ENCODE data around the gene TMEM183A. TPM values are rescaled to one million over a fixed set of nuclear protein-coding genes. Genes with fewer than 3 reads are reported as not detected.

Gene TMEM183A
- total RNA-seq, 1 experiment from 2014 or later = 64.7 TPM

DNA sequence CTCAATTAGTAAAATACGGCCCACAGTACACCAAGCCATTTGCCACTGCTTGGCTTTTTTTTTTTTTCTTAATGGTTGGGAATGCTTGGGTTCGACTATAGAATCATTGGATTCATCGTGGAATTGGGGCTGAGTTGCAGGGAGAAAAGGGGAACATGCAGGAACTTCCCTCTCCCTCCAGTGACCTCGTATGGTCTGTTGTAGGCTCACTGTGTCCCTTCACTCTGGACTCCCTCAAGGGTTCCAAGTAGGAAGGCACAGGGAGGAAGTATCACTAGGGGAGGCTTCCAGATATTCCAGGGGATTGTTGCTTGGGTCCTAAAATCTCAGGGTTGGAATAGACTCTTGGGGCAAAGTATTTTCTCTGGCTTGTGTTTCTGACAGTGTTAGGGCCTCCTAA, 43.7 kb downstream of the TMEM183A start:
- DNase-seq (ENCODE audit: low read depth, low spot score) (no peak), ATAC-seq (no peak)
- Histone ChIP-seq H3K36me3 (ENCODE audit: control insufficient read depth in 1 of 2, insufficient read depth in 2 of 2, low read length in 2 of 2) (0 out of 4 replicates have a peak, but pooled peaks cover 0 to 3% of the 10 kb centered on the region in 2 experiments), H3K4me2 (ENCODE audit: low read length) (no peak overlapping the region), H4K20me1 (ENCODE audit: insufficient read depth) (no peaks in the 10 kb centered on the region), H3K27ac (ENCODE audit: low read depth, low read length) (no peak overlapping the region), H3K9me3 (ENCODE audit: control insufficient read depth in 1 of 2, insufficient read depth in 1 of 2, low read depth in 1 of 2, low read length in 2 of 2) (no peaks in the 10 kb centered on the region), H3K4me3 (replicated peaks in 1 of 2; ENCODE audit: low read depth in 1 of 2, low read length in 2 of 2) (no peak overlapping the region), H3K4me1 (ENCODE audit: control insufficient read depth in 1 of 2, insufficient read depth in 2 of 2, low read length in 2 of 2) (peaks cover 8 to 20% of the 10 kb centered on the region in 2 experiments), H2AFZ (ENCODE audit: low read depth, low read length, poor library complexity, severe bottlenecking) (no peak overlapping the region), H3K27me3 (ENCODE audit: insufficient read depth, low read length) (no peaks in the 10 kb centered on the region), H3K9ac (ENCODE audit: low read length) (no peak overlapping the region), H3K9me2 (ENCODE audit: insufficient read depth) (no peaks in the 10 kb centered on the region), H3K79me2 (ENCODE audit: insufficient read depth, low read length) (no peaks in the 10 kb centered on the region)
- intact Hi-C loops (cut with micrococcal nuclease) = no loop called here
- no TSS peak for BruUV-seq (replicated peaks)
- CTCF ChIA-PET = interaction anchor here (2.4 kb wide), 1 partner anchor 11 kb away, joined by 7 read pairs; no protein-coding TSS in a partner anchor
- RAD21 ChIA-PET (ENCODE audit: low non-redundant PET in 1 of 2, low total read pairs in 2 of 2, uncharacterized antibody in 2 of 2, unreplicated experiment in 2 of 2) = no interaction called here
- TF ChIP-seq CEBPB (IDR thresholded peaks at IDR 0.05; ENCODE audit: low read depth) = no peak
- TF ChIP-seq, protein P1, sequence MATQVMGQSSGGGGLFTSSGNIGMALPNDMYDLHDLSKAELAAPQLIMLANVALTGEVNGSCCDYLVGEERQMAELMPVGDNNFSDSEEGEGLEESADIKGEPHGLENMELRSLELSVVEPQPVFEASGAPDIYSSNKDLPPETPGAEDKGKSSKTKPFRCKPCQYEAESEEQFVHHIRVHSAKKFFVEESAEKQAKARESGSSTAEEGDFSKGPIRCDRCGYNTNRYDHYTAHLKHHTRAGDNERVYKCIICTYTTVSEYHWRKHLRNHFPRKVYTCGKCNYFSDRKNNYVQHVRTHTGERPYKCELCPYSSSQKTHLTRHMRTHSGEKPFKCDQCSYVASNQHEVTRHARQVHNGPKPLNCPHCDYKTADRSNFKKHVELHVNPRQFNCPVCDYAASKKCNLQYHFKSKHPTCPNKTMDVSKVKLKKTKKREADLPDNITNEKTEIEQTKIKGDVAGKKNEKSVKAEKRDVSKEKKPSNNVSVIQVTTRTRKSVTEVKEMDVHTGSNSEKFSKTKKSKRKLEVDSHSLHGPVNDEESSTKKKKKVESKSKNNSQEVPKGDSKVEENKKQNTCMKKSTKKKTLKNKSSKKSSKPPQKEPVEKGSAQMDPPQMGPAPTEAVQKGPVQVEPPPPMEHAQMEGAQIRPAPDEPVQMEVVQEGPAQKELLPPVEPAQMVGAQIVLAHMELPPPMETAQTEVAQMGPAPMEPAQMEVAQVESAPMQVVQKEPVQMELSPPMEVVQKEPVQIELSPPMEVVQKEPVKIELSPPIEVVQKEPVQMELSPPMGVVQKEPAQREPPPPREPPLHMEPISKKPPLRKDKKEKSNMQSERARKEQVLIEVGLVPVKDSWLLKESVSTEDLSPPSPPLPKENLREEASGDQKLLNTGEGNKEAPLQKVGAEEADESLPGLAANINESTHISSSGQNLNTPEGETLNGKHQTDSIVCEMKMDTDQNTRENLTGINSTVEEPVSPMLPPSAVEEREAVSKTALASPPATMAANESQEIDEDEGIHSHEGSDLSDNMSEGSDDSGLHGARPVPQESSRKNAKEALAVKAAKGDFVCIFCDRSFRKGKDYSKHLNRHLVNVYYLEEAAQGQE (IDR thresholded peaks at IDR 0.05; ENCODE audit: low read depth) = no peak
- POLR2A ChIA-PET = no interaction called here

DNA sequence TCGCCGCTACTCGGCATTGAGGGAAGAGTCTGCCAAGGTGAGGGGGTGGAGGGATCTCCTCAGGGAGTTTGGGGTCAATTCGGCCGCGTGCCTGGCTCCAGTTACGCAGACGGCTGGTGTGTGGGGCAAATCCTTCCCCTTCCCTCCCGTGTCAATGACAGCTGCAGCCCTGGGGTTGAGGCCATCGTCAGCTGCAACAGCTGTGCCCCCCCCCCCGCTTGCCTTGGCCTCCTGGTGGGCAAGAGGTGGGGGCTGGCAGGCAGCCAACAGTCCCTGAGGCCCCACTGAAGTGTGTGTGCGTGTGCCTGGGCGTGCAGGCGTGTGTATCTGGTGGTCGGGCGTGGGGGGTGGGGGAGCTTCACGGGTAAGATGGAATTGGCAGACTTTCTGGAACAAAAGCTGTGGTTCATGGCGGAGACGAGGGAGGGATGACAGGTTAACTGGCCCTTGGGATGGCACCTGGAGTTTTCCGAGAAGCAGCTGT, 44.7 kb downstream of the TMEM183A start:
- Histone ChIP-seq H2AFZ (ENCODE audit: low read depth, low read length, poor library complexity, severe bottlenecking) (no peak overlapping the region), H3K27me3 (ENCODE audit: insufficient read depth, low read length) (no peaks in the 10 kb centered on the region), H3K4me3 (replicated peaks in 1 of 2; ENCODE audit: low read depth in 1 of 2, low read length in 2 of 2) (no peak overlapping the region), H3K27ac (ENCODE audit: low read depth, low read length) (no peak overlapping the region), H3K4me1 (ENCODE audit: control insufficient read depth in 1 of 2, insufficient read depth in 2 of 2, low read length in 2 of 2) (peaks cover 2 to 10% of the 10 kb centered on the region in 2 experiments; a peak in 3 of 4 replicates), H3K36me3 (ENCODE audit: control insufficient read depth in 1 of 2, insufficient read depth in 2 of 2, low read length in 2 of 2) (peaks cover 0 to 8% of the 10 kb centered on the region in 2 experiments; a peak in 1 of 4 replicates), H3K79me2 (ENCODE audit: insufficient read depth, low read length) (no peaks in the 10 kb centered on the region), H3K4me2 (ENCODE audit: low read length) (no peak overlapping the region), H3K9me2 (ENCODE audit: insufficient read depth) (no peaks in the 10 kb centered on the region), H4K20me1 (ENCODE audit: insufficient read depth) (no peaks in the 10 kb centered on the region), H3K9ac (ENCODE audit: low read length) (no peak overlapping the region), H3K9me3 (ENCODE audit: control insufficient read depth in 1 of 2, insufficient read depth in 1 of 2, low read depth in 1 of 2, low read length in 2 of 2) (no peaks in the 10 kb centered on the region)
- BruUV-seq (replicated peaks) = no TSS peak
- ChIA-PET CTCF (interaction anchor here (0.6 kb wide), 1 partner anchor 13 kb away, joined by 3 read pairs; no protein-coding TSS in a partner anchor), RAD21 (ENCODE audit: low non-redundant PET in 1 of 2, low total read pairs in 2 of 2, uncharacterized antibody in 2 of 2, unreplicated experiment in 2 of 2) (no interaction called here), POLR2A (no interaction called here)
- DNase-seq (ENCODE audit: low read depth, low spot score) = no peak
- intact Hi-C loops (cut with micrococcal nuclease) = no loop called here
- ATAC-seq = no peak
- TF ChIP-seq, protein P2, sequence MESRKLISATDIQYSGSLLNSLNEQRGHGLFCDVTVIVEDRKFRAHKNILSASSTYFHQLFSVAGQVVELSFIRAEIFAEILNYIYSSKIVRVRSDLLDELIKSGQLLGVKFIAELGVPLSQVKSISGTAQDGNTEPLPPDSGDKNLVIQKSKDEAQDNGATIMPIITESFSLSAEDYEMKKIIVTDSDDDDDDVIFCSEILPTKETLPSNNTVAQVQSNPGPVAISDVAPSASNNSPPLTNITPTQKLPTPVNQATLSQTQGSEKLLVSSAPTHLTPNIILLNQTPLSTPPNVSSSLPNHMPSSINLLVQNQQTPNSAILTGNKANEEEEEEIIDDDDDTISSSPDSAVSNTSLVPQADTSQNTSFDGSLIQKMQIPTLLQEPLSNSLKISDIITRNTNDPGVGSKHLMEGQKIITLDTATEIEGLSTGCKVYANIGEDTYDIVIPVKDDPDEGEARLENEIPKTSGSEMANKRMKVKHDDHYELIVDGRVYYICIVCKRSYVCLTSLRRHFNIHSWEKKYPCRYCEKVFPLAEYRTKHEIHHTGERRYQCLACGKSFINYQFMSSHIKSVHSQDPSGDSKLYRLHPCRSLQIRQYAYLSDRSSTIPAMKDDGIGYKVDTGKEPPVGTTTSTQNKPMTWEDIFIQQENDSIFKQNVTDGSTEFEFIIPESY (IDR thresholded peaks at IDR 0.05; ENCODE audit: extremely low read depth, insufficient replicate concordance, low read length) = no peak
- TF ChIP-seq TCF7L2 (IDR thresholded peaks at IDR 0.05; ENCODE audit: borderline replicate concordance, extremely low read depth, insufficient read depth, insufficient read length) = no peak
- no peak for TF ChIP-seq CTCF (IDR thresholded peaks at IDR 0.05 in 2 of 3, conservative IDR thresholded peaks at IDR 0.05 in 1 of 3; ENCODE audit: borderline replicate concordance in 1 of 3, insufficient read depth in 1 of 3, low read depth in 2 of 3, low read length in 2 of 3)
- no peak for TF ChIP-seq JUND (IDR thresholded peaks at IDR 0.05)
- no peak for TF ChIP-seq MAX (IDR thresholded peaks at IDR 0.05)
